Activated CD8-positive, alpha-beta memory T cell treated with anti-CD3 and anti-CD28 coated beads for 24 hours (primary cell): Measurements from ENCODE around the gene SUZ12.
"Not testable (repeated sequence)": the region's sequence is repeated elsewhere in the genome, so short reads cannot be mapped to it uniquely, and the experiment has no call there.

Source experiments
- DNase-seq: peaks from one replicate; pipeline ENCODE4 v3.0.0-alpha.2; 2020

The SUZ12 gene

DNA sequence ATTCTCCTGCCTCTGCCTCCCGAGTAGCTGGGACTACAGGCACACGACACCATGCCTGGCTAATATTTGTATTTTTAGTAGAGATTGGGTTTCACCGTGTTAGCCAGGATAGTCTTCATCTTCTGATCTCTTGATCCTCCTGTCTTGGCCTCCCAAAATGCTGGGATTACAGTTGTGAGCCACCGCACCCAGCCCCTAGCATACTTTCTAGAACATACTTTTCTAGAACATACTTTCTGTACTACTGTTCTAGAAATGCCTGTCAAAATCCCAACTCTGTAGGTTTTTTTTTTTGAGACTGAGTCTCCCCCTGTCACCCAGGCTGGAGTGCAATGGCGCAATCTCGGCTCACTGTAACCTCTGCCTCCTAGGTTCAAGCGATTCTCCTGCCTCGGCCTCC is 27.3 kb downstream of the SUZ12 start:
- DNase-seq = not testable (repeated sequence)

DNA sequence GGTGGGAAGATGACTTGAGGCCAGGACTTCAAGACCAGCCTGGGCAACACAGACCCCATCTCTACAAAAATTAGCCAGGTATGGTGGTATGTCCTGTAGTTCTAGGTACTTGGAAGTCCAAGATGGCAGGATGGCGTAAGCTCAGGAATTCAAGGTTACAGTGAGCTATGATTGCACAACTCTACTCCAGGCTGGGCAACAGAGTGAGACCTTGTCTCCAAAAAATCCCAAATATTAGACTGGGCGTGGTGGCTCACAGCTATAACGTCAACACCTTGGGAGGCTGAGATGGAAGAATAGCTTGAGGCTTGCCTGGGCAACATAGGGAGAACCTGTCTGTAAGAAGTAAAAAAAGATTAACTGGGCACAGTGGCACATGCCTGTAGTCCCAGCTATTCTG is 30.8 kb downstream of the SUZ12 start:
- no peak for DNase-seq

DNA sequence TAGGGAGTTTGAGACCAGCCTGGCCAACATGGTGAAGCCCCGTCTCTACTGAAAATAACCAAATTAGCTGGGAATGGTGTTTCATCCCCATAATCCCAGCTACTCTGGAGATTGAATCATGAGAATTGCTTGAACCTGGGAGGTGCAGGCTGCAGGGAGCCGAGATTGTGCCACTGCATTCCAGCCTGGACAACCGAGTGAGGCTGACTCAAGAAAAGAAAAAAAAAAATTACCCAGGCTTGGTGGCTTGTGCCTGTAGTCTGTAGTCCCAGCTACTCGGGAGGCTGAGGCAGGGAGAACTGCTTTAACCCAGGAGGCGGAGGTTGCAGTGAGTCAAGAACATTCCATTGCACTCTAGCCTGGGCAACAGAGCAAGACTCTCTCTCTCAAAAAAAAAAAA is 33.6 kb downstream of the SUZ12 start:
- DNase-seq = not testable (repeated sequence)

DNA sequence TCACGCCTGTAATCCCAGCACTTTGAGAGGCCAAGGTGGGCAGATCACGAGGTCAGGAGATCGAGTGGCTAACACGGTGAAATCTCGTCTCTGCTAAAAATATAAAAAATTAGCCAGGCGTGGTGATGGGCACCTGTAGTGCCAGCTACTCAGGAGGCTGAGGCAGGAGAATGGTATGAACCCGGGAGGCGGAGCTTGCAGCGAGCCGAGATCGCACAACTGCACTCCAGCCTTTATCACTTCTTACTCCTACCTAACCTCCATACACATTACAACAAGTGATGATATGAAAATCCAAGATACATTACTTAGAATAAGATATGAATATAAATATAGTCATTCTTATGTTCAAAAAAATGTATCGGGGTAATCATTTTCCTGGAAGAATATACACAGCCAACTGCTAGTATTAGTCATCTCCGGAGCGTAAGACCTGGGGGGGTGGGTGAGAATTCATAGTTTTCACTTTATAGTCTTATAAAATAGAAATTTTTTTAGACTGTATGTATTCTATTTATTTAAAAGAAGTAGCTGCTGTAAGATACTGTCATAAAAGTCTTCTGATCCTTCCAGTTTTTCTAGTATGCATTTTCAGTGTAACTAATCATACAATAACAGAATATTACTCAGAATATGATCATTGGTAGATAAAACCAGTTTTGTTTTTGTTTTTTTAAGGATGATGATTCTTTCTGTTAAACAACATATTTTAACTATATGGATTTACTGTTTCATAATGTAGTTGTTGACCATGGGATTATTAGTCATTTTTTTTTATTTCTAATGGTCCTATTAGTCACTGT is 37.7 kb downstream of the SUZ12 start:
- not testable (repeated sequence) for DNase-seq

DNA sequence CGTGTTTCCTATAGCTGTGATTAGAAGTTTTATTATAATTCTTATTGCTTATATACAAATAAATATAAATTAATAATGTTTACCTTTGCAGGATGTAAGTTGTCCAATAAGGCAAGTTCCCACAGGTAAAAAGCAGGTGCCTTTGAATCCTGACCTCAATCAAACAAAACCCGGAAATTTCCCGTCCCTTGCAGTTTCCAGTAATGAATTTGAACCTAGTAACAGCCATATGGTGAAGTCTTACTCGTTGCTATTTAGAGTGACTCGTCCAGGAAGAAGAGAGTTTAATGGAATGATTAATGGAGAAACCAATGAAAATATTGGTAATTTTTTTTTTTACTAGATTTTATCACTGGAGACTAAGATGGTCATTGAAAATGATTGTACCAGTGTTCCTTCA is 38.6 kb downstream of the SUZ12 start:
- DNase-seq = not testable (repeated sequence)

DNA sequence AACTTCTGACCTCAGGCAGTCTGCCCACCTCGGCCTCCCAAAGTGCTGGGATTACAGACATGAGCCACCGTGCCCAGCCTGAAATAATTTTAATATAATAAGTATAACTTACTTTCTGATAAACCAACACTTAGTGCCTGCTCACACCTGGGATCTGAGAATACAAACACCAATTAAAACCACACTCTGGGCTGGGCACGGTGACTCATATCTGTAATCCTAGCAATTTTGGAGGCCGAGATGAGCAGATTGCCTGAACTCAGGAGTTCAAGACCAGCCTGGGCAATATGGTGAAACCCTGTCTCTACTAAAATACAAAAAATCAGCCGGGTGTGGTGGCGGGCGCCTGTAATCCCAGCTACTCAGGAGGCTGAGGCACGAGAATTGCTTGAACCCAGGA is 55.0 kb downstream of the SUZ12 start:
- DNase-seq = not testable (repeated sequence)

DNA sequence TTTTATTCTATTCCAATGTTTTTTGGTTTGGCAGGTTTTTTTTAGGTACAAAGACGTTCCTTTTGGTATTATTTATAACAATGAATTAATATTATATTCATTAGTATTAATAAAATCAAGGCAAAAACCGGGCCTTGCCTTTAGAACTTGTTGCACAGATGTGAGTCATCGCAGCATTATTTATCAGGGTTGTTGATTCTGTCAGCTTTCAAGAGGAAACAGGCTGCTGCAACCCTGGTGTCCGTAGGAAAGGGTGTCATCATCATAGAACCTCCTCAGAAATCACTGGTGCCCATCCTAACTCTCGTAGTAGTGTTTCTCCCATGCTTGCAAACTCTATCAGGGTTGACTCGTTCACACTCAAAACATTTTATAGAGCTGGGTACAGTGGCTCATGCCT is 60.2 kb downstream of the SUZ12 start:
- no peak for DNase-seq

DNA sequence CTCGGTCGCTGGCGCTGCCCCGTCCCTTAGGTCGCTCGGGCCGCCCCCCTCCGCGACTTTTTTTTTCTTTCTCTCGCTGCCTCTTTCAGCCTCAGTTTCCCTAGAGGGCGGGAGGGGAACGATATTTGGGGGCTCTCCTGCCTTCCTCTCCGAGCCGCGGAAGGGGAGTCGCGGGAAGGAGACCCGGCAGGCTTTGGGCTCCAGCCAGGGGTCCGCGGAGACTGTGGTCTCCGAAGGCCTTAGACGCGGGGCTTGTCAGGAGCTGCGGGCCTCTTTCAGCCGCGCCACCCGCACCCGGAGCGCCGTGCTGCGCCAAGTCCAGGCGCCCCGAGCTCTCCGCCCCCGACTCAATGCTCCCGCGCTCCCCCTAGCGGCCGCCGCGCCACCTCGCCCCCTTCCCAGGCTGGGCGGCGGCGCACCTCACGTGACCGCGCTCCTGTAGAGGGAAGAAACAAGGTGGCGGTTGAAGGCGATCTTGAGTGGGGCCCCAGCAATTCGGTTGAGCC is 70.2 kb downstream of the SUZ12 start, which contains the start of gene LRRC37B:
TSS of gene LRRC37B (plus strand) at position 427 of the 506 bp plus-strand sequence. CDS start 14,010 bp downstream, outside the sequence.
- DNase-seq = peak; percentile 97

DNA sequence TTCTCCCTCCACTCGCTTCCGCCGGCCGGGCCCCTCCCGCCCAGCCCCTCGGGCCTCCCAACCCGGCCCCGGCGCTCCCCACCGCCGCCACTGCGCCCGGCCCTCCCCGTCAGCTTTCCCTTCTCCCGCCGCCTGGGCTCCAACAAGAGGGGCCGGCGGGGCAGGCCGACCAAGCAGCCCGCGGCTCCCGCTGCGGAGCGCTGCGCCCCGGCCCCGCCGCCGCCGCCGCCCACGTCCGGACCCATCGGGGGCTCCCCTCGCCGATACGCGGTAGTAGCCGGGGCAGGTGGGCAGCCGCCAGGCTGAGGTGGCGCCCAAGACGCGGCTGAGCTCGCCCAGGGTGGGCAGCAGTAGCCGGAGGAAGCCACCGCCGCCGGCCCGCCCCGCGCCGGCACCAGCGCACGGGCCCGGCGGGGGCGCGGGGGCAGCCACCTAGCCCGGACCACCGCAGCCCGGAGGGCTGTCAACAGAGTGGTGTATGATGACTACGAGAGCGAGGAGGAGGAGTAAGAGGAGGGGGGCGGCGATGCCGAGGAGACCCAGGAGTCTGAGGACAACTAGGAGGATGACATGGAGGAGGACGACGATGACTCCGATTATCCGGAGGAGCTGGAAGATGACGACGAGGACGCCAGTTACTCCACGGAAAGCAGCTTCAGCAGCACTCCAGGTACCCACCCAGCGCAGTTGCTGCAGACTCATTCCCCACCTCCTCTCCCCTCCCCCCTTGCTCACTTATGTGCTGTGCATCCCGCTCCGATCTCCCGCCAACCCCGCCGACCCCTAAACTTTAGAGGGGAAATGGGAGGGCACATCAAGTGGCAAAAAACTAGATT is 70.9 kb downstream of the SUZ12 start:
- DNase-seq = no peak

DNA sequence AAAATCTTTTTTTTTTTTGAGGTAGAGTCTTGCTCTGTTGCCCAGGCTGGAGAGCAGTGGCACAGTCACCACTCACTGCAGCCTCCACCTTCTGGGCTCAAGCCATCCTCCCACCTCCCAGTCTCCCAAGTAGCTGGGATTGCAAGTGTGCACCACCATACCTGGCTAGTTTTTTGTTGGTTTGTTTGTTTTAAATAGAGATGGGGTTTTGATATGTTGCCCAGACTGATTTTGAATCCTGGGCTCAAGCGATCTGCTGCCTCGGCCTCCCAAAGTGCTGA is 72.4 kb downstream of the SUZ12 start:
- no peak for DNase-seq

DNA sequence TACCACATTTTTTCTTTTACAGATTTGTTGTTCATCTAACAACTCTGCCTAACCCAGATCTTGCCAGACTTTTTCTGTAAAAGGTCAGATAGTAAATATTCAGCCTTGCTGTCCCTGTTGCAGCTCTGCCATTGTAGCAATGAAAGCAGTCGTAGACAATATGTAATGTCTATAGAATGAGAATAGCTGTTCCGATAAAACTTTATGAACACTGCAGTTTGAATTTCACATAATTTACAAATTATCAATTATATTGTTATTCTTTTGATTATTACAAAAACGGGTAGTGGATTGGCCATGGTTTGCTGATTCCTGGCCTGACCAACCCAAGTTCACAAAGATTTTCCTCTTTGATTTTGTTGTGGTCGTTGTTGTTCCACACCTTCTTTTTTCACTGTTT is 73.3 kb downstream of the SUZ12 start:
- DNase-seq = no peak

DNA sequence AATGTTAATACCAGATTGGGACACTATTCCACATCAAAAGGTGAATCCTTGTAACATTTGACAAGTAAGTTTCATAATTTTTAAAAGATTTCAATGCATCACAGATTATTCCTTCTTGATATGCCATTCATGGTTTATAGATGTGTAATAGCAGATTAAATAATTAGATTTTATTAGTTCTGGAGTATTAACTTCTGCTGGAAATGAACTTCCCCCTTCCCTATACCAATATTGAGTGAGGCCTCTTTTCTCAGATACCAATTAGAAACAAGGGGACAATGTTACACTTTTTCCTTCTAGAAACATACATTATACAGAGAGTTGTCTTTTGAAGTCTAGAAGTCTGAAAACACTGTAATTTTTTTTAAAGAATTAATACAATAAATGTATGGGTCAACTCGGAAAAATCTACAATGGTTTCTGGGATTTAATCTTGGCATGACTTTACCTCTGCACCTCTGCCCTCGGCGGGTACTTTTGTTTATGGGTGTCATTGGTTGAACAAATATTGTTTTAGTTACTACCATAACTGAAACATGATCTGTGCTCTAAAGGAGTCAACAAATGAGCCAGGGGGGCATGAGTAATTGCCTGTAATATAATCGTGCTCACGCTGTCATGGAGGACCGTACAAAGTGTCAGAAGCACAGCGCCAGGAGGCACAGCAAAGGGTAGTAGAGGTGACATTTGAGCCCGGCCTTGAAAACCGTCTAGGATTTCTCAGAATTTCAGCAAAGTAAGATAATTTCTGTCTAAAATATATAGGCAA is 78.6 kb downstream of the SUZ12 start:
- no peak for DNase-seq

DNA sequence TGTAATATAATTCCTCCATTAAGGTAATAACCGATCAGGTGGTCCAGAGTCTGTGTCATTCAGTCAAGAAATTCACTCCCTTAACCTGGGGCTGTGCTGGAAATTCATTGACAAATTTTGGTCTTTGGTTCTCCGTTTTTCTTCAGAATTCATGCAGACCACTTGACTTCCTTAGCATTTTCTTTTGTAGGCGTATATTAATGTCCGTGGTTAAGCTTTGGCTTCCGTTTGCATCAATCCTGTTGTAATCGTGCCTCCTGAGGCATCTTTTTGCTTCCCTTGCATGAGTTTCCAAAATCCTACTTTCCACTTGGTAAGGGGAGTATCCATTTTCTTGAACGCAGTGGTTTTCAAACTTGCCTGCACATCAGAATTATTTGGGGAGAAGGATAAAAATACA is 79.4 kb downstream of the SUZ12 start:
- no peak for DNase-seq

DNA sequence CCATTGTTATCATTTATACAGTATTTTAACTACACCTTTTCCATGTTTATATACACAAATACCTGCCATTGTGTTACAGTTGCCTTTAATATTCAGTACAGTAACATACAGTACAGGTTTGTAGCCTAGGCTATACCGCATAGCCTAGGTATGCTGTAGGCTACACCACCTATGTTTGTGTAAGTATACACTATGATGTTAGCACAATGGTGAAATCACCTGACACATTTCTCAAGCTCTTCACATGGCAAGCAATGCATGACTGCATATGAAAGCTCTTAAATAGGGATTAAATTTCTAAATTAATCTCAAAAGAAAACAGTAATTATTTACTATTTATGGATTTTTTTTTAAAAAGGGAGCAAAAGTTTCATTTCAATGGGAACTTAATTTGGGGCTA is 82.4 kb downstream of the SUZ12 start:
- DNase-seq = no peak

DNA sequence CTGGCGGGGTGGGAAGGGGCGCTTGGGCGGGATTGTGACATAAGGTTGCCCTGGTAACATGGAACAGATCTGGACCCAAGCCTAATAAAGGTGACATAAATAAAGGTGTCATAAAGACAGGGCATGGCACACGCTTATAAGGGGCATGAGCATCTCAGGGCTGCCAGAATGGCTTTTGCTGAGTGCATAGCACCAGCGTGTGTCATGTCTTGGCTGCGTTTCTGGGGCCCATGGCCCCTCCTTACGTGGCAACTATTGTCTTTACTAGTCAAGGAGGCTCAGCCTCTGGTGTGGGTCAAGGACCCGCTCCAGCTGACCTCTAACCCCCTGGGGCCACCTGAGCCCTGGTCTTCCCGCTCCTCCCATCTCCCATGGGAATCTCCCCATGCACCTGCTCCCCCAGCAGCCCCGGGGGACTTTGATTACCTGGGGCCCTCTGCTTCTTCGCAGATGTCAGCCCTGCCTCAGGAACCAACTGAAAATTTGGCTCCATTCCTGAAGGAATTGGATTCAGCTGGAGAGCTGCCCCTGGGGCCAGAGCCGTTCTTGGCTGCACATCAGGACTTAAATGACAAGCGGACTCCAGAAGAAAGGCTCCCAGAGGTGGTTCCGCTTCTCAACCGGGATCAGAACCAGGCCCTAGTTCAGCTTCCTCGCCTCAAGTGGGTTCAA is 84.3 kb downstream of the SUZ12 start:
- no peak for DNase-seq

DNA sequence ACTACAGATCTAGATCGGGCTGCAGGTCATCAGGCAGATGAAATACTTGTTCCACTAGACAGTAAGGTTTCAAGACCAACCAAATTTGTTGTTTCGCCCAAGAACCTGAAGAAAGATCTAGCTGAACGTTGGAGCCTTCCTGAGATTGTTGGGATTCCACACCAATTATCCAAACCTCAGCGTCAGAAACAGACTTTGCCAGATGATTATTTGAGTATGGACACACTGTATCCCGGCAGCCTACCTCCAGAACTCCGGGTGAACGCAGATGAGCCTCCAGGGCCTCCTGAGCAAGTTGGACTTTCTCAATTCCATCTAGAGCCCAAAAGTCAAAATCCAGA is 84.8 kb downstream of the SUZ12 start:
- DNase-seq = no peak

DNA sequence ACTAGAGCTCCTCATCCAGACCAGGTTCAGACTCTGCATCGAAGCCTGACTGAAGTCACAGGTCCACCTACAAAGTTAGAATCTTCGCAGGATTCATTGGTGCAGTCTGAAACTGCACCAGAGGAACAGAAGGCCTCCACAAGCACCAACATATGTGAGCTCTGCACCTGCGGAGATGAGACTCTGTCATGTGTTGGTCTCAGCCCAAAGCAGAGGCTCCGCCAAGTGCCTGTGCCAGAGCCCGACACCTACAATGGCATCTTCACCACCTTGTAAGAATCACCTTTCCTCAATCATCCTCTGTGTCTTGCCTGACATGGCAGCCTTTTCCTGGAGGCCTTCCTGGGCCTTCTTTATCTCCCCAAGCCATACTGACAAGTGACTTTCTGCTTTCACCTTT is 85.7 kb downstream of the SUZ12 start:
- DNase-seq = not testable (repeated sequence)

DNA sequence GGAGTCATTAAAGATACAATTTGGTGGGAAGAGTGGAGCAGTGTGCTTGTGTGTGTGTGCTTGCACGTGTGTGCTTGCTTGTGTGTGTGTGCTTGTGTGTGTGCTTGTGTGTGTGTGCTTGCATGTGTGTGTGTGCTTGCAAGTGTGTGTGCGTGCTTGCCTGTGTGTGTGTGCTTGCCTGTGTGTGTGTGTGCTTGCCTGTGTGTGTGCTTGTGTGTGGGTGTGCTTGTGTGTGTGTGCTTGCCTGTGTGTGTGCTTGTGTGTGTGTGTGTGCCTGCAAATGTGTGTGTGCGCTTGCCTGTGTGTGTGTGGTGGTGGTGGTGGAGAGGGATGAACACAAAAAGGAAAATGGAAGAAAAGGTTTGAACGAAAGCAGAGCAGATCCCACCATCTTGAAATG is 90.5 kb downstream of the SUZ12 start:
- not testable (repeated sequence) for DNase-seq

DNA sequence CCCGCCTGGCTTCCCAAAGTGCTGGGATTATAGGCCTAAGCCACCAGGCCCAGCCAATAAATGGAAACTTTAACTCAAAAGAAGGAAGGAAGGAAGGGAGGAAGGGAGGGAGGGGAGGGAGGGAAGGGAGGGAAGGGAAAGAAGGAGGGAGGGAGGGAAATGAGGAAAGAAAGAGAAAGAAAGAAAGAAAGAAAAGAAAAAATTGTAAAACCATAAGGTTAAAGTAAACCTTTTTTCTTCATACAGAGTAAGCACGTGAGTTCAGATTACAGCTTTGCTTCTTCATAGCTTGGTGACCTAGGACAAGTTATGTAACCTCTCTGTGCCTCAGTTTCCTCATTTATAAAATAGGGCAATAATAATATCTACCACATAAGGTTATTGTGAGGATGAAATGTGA is 96.4 kb downstream of the SUZ12 start:
- no peak for DNase-seq

DNA sequence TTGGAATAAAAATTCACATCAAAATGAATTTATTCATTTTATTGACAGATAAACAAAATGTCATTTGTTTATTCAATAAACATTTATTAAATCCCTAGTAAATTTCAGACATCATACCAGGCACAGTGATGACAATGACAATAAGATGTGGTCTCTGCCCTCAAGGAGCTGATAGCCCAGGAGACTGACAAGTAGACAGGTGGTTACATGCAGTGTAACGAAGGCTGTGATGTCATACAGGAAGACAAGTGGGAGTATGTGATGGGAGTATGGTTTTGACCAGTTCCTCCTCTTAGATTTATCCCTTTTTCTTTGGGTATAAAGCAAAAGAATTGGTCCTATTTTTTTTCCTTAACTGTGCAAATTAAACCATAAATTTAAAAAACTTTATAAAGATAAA is 97.0 kb downstream of the SUZ12 start:
- DNase-seq = not testable (repeated sequence)

DNA sequence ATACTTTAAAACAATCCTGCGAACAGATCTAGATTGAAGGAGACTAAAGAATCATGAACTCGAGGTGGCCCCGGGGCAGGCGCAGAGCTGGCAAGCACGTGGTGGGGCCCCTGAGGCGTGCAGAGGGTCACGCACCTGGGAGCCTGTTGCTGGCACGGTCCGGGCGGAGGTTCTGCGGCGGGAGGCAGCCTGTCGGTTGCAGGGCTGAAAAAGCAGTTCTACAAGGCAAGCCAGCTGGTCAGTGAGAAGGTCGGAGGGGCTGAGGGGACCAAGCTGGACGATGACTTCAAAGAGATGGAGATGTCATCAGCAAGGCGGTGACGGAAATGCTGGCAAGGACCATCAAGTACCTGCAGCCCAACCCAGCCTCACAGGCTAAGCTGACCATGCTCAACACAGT is 103.4 kb downstream of the SUZ12 start:
- DNase-seq = not testable (repeated sequence)

DNA sequence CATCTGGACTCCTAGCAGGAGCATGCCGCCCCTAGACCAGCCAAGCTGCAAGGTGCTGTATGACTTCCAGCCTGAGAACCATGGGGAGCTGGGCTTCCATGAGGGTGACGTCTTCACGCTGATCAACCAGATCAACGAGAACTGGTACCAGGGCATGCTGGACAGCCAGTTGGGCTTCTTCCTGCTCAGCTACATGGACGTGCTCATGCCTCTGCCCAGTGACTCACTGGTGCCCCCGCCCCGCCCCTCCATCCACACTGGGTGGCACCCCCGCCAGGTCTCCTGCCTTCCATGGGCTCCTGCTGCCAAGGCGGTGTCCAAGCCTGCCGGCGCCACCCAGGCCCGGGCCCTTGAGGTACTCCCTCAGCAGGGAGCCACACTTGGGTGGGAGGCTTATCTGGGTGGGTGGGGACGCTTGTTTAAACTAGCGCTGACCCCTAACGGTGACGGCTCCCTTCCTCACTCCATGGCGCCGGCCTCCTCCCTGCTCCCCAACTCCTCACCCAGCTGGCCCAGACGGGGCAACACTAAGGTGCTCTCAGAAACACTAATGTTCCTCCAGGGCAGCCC is 104.6 kb downstream of the SUZ12 start:
- DNase-seq = not testable (repeated sequence)
